ENCODE measurements around the gene ULBP1. TPM values are rescaled to one million over a fixed set of nuclear protein-coding genes. Genes with fewer than 3 reads are reported as not detected.
A peak's percentile ranks its signal among the peaks of the same experiment; 100 is the strongest.

ULBP1 gene
- total RNA-seq, 4 donors from 2014 or later, result 0.16 TPM; not detected in 3

- no peak for TF ChIP-seq POLR2A (IDR thresholded peaks at IDR 0.05)
- no peak for TF ChIP-seq CTCF (IDR thresholded peaks at IDR 0.05 in 4 of 5, conservative IDR thresholded peaks at IDR 0.05 in 1 of 5)
- H3K27ac ChIP-seq, result no peak overlapping the region
- no peak for ATAC-seq
- intact Hi-C loops (cut with DNase I; ENCODE audit: low total_unique reads), result no loop called here
- in situ Hi-C loops (cut with MboI; ENCODE audit: low sequenced_read_pairs in 4 of 4), result loop anchor here in 3 of 4 donors (5.0 kb wide), 1 partner anchor 84 kb away; no protein-coding TSS in a partner anchor
- no peak overlapping the region for H3K4me3 ChIP-seq
- peaks cover 3 to 4% of the 10 kb centered on the region in 2 donors for H3K4me1 ChIP-seq
- no peaks in the 10 kb centered on the region for H3K9me3 ChIP-seq
- no peaks in the 10 kb centered on the region for H3K36me3 ChIP-seq
- H3K27me3 ChIP-seq, result peaks cover 20 to 58% (median 49%) of the 10 kb centered on the region in 3 donors
- no peak for DNase-seq
Measured at GRCh38 chr6:149933461-149933860, 30.3 kb upstream of the ULBP1 start.

- H3K4me3 ChIP-seq, result no peak overlapping the region
- H3K9me3 ChIP-seq, result no peaks in the 10 kb centered on the region
- TF ChIP-seq POLR2A (IDR thresholded peaks at IDR 0.05) (no peak), CTCF (IDR thresholded peaks at IDR 0.05 in 4 of 5, conservative IDR thresholded peaks at IDR 0.05 in 1 of 5) (peak; percentile 77 to 87 (median 84))
- intact Hi-C loops (cut with DNase I; ENCODE audit: low total_unique reads) (loop anchor here (1.0 kb wide), 1 partner anchor 83 kb away; no protein-coding TSS in a partner anchor), in situ Hi-C loops (cut with MboI; ENCODE audit: low sequenced_read_pairs in 4 of 4) (loop anchor here (5.0 kb wide), 1 partner anchor 83 kb away; no protein-coding TSS in a partner anchor)
- DNase-seq (no peak), ATAC-seq (peak; percentile 53 to 82)
- H3K4me1 ChIP-seq, result peaks cover 10 to 12% of the 10 kb centered on the region in 2 donors
- no peaks in the 10 kb centered on the region for H3K36me3 ChIP-seq
- H3K27me3 ChIP-seq, result peaks cover 30 to 64% (median 52%) of the 10 kb centered on the region in 3 donors
- no peak overlapping the region for H3K27ac ChIP-seq
Measured at GRCh38 chr6:149934249-149935156, 29.2 kb upstream of the ULBP1 start.

GRCh38 chr6:149935246-149935645 lies 28.5 kb upstream of the ULBP1 start:
- Histone ChIP-seq H3K4me3 (no peak overlapping the region), H3K27ac (no peak overlapping the region), H3K4me1 (peaks cover 10 to 12% of the 10 kb centered on the region in 2 donors), H3K36me3 (no peaks in the 10 kb centered on the region), H3K27me3 (peaks cover 38 to 64% (median 58%) of the 10 kb centered on the region in 3 donors), H3K9me3 (no peaks in the 10 kb centered on the region)
- ATAC-seq (no peak), DNase-seq (no peak)
- intact Hi-C loops (cut with DNase I; ENCODE audit: low total_unique reads), result no loop called here
- in situ Hi-C loops (cut with MboI; ENCODE audit: low sequenced_read_pairs in 4 of 4), result loop anchor here in 1 of 4 donors (5.0 kb wide), 1 partner anchor 82 kb away; no protein-coding TSS in a partner anchor
- TF ChIP-seq CTCF (IDR thresholded peaks at IDR 0.05 in 4 of 5, conservative IDR thresholded peaks at IDR 0.05 in 1 of 5) (no peak), POLR2A (IDR thresholded peaks at IDR 0.05) (no peak)

GRCh38 chr6:149935668-149936067 lies 28.1 kb upstream of the ULBP1 start:
- in situ Hi-C loops (cut with MboI; ENCODE audit: low sequenced_read_pairs in 4 of 4) (loop anchor here in 1 of 4 donors (5.0 kb wide), 1 partner anchor 82 kb away; no protein-coding TSS in a partner anchor), intact Hi-C loops (cut with DNase I; ENCODE audit: low total_unique reads) (no loop called here)
- DNase-seq (no peak), ATAC-seq (no peak)
- Histone ChIP-seq H3K9me3 (no peaks in the 10 kb centered on the region), H3K4me1 (peaks cover 10 to 12% of the 10 kb centered on the region in 2 donors), H3K36me3 (no peaks in the 10 kb centered on the region), H3K4me3 (no peak overlapping the region), H3K27me3 (peaks cover 42 to 67% (median 62%) of the 10 kb centered on the region in 3 donors), H3K27ac (no peak overlapping the region)
- TF ChIP-seq CTCF (IDR thresholded peaks at IDR 0.05 in 4 of 5, conservative IDR thresholded peaks at IDR 0.05 in 1 of 5) (no peak), POLR2A (IDR thresholded peaks at IDR 0.05) (no peak)

Data from gastrocnemius medialis (tissue), 4 donors.